ENCODE results near the gene GNG14. TPM values are rescaled to one million over a fixed set of nuclear protein-coding genes. Genes with fewer than 3 reads are reported as not detected.

The GNG14 gene
- total and polyA plus RNA-seq, 11 donors = not detected

DNA sequence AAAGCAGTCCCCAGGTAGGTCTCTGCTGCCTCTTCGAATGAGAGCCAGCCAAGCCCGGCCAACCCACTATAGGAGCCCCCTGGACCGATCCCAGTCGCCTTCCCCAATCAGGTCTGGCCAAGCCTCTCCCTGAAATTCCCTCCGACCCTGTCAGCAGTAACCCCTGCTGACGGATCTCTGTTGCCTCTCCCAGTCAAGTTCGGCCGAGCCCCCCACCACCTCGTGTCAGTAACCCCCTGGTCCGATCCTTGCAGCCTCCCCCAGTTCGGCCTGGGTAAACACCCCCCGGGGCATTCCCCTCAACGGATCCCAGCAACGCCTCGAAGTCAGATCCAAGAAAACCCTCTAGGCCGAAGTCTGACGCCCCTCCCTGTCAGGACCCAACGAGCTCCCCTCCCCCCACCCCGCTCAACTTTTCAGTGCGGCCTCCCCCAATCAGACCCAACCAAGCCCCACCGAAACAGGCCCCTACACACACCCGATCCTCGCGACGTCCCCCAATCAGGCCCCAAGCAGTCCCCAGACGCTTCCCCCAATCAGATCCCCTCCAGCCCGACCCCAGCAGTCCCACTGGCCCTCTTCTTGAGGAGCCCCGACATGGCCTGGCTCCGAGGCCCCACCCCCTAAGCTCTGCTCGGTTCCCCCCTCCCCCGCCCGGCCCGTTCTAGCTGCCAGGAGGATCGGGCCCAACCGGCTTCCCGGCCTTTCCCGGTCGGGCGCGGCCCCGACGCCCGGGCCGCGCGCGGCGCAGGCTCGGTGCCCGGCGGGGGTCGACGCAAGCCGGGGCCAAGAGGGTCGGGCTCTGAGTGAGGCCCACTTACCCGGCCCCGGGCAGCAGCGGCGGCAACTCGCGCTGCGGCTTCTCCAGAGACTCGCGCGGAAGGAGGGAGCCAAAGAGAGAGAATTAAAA, 34.1 kb downstream of the GNG14 start:
- Histone ChIP-seq H3K4me1 (peaks cover 4 to 44% (median 33%) of the 10 kb centered on the region in 12 donors), H3K9me3 (no peaks in the 10 kb centered on the region), H3K27me3 (no peaks in the 10 kb centered on the region), H3K27ac (peak overlapping the region; percentile 88 to 98 (median 96)), H3K36me3 (peaks cover 0 to 24% (median 21%) of the 10 kb centered on the region in 9 donors), H3K4me3 (peak overlapping the region; percentile 65 to 98 (median 79))
- no peak for TF ChIP-seq POLR2A (IDR thresholded peaks at IDR 0.05)
- TF ChIP-seq, protein P1, sequence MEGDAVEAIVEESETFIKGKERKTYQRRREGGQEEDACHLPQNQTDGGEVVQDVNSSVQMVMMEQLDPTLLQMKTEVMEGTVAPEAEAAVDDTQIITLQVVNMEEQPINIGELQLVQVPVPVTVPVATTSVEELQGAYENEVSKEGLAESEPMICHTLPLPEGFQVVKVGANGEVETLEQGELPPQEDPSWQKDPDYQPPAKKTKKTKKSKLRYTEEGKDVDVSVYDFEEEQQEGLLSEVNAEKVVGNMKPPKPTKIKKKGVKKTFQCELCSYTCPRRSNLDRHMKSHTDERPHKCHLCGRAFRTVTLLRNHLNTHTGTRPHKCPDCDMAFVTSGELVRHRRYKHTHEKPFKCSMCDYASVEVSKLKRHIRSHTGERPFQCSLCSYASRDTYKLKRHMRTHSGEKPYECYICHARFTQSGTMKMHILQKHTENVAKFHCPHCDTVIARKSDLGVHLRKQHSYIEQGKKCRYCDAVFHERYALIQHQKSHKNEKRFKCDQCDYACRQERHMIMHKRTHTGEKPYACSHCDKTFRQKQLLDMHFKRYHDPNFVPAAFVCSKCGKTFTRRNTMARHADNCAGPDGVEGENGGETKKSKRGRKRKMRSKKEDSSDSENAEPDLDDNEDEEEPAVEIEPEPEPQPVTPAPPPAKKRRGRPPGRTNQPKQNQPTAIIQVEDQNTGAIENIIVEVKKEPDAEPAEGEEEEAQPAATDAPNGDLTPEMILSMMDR (IDR thresholded peaks at IDR 0.05) = no peak
- 0 to 1% (median 1%) methylated on average over 32 to 65 of the region's 65 CpGs for WGBS, 4 donors
- intact Hi-C loops (cut with DNase I) = loop anchor here in 4 of 10 donors (2.0 to 5.0 kb wide), 3 partner anchors 15 to 80 kb away; partner anchors contain the start of genes PRDX2 (in 2 of the 4), THSD8 (in 2 of the 4), DHPS (in 1 of the 4) and GET3 (in 1 of the 4)
- ATAC-seq (peak in 3 of 4 donors; percentile 46 to 66 (median 59)), DNase-seq (peak; percentile 69 to 80 (median 72))

DNA sequence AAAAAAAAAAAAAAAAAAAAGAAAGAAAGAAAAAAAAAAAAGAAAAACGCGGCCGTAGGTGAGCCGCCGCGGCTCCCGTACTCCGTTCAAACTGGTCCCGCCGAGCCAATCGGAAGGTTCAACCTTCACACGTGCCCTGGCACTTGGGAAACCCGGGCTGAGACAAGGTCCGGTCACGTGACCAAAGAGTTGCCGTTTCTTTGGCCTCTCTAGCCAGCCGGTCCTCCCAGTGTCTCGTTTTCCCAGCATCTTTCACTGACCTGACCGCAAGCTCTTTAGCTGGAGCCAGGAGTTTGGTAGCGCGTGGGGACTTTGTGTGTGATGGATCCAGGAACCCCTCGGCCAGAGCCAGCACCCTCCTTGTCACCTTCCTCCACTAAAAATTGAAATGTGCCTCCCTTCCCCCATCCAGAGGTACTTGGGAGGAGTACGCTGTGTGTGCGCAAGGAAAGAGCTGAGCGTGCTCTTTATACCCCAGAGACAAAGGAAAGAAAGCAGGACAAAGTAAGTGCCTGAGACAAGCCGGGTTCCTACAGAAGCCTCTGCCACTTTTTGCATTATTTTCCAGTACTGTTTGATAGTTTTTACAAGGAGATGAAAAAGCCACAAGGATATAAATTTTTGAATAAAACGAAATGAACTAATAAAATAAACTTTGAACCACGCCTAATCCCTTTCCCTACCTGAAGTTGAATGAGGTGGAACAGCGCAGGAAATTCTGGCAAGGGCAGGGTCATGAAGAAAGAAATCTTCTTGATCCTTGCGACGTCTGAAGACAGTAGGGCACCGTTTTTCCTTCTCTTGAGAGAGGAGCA, 35.0 kb downstream of the GNG14 start:
- Histone ChIP-seq H3K36me3 (peaks cover 0 to 19% (median 13%) of the 10 kb centered on the region in 9 donors), H3K27ac (peak overlapping the region; percentile 88 to 98 (median 96)), H3K9me3 (no peaks in the 10 kb centered on the region), H3K4me1 (peaks cover 4 to 44% (median 33%) of the 10 kb centered on the region in 12 donors), H3K27me3 (no peaks in the 10 kb centered on the region), H3K4me3 (peak overlapping the region; percentile 65 to 98 (median 79))
- WGBS, 4 donors = 1% methylated on average over 32 of the region's 32 CpGs
- no peak for TF ChIP-seq POLR2A (IDR thresholded peaks at IDR 0.05)
- TF ChIP-seq, protein P1 (IDR thresholded peaks at IDR 0.05) = no peak
- ATAC-seq (peak; percentile 92 to 96 (median 94)), DNase-seq (peak; percentile 96 to 99 (median 98))
- intact Hi-C loops (cut with DNase I) = loop anchor here in 4 of 10 donors (2.0 to 5.0 kb wide), 3 partner anchors 14 to 80 kb away; partner anchors contain the start of genes PRDX2 (in 2 of the 4), THSD8 (in 2 of the 4), DHPS (in 1 of the 4) and GET3 (in 1 of the 4)

DNA sequence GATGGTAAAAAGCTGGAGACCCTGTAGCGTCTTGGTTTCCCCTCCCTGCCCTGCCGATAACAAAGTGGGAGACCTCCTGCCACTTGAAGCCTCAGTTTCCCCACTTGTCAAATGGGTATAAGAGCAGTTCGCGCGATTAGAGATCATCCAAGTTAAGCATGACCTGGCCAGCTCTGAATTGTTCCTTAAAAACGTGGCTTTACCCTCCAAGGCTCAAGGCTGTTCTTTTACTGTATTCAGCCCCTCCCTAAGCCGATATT, 35.5 kb downstream of the GNG14 start:
- Histone ChIP-seq H3K27me3 (no peaks in the 10 kb centered on the region), H3K27ac (peak overlapping the region in 11 of 12 donors; percentile 89 to 98 (median 96)), H3K36me3 (peaks cover 0 to 19% (median 7%) of the 10 kb centered on the region in 9 donors), H3K4me3 (peak overlapping the region; percentile 40 to 98 (median 76)), H3K9me3 (no peaks in the 10 kb centered on the region), H3K4me1 (peaks cover 4 to 44% (median 33%) of the 10 kb centered on the region in 12 donors)
- DNase-seq = no peak
- TF ChIP-seq, protein P1 (IDR thresholded peaks at IDR 0.05) = no peak
- no peak for TF ChIP-seq POLR2A (IDR thresholded peaks at IDR 0.05)
- intact Hi-C loops (cut with DNase I) = loop anchor here in 4 of 10 donors (2.0 to 5.0 kb wide), 3 partner anchors 13 to 79 kb away; partner anchors contain the start of genes PRDX2 (in 2 of the 4), THSD8 (in 2 of the 4), DHPS (in 1 of the 4) and GET3 (in 1 of the 4)
- 0 to 2% (median 1%) methylated on average over 7 of the region's 7 CpGs for whole genome bisulfite sequencing, 4 donors
- ATAC-seq = no peak
